C4-2B (cell line): ENCODE data around the gene STK32C.

Experiments
- CTCF ChIP-seq: fragments of 450-650 bp; conservative IDR thresholded peaks from 2 replicates; pipeline ENCODE4 v1.5.1; 2017; ENCODE audit warnings: mild to moderate bottlenecking
- ZFX ChIP-seq: fragments of 450-650 bp; IDR thresholded peaks from 2 replicates; pipeline ENCODE4 v1.6.1; 2017

- TF ChIP-seq CTCF (no peak), ZFX (no peak)
Observed at GRCh38 chr10:132350946-132351345, 43.2 kb upstream of the STK32C start.
